ENCODE results near the gene FKBP5. TPM values are rescaled to one million over a fixed set of nuclear protein-coding genes. Genes with fewer than 3 reads are reported as not detected.

FKBP5 gene
- total and polyA plus RNA-seq, 3 donors from 2014 or later, result 86.8 to 185 (median 156) TPM

GRCh38 chr6:35566794-35567193 lies 121.9 kb downstream of the FKBP5 start:
- no peak overlapping the region for H3K27ac ChIP-seq
- H3K4me3 ChIP-seq, result no peak overlapping the region
- DNase-seq, result no peak
- H3K4me1 ChIP-seq, result peaks cover 24% of the 10 kb centered on the region
- intact Hi-C loops (cut with DNase I; ENCODE audit: low total_unique reads), result no loop called here
- H3K36me3 ChIP-seq (ENCODE audit: low read depth, missing control alignments), result no peaks in the 10 kb centered on the region
- H3K9me3 ChIP-seq, result no peaks in the 10 kb centered on the region
- no peaks in the 10 kb centered on the region for H3K27me3 ChIP-seq
- 47 to 59% methylated on average over 8 of the region's 8 CpGs for WGBS, 2 donors
- no peak for TF ChIP-seq POLR2A (IDR thresholded peaks at IDR 0.05)
- TF ChIP-seq, protein P1, sequence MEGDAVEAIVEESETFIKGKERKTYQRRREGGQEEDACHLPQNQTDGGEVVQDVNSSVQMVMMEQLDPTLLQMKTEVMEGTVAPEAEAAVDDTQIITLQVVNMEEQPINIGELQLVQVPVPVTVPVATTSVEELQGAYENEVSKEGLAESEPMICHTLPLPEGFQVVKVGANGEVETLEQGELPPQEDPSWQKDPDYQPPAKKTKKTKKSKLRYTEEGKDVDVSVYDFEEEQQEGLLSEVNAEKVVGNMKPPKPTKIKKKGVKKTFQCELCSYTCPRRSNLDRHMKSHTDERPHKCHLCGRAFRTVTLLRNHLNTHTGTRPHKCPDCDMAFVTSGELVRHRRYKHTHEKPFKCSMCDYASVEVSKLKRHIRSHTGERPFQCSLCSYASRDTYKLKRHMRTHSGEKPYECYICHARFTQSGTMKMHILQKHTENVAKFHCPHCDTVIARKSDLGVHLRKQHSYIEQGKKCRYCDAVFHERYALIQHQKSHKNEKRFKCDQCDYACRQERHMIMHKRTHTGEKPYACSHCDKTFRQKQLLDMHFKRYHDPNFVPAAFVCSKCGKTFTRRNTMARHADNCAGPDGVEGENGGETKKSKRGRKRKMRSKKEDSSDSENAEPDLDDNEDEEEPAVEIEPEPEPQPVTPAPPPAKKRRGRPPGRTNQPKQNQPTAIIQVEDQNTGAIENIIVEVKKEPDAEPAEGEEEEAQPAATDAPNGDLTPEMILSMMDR (IDR thresholded peaks at IDR 0.05), result no peak

DNA sequence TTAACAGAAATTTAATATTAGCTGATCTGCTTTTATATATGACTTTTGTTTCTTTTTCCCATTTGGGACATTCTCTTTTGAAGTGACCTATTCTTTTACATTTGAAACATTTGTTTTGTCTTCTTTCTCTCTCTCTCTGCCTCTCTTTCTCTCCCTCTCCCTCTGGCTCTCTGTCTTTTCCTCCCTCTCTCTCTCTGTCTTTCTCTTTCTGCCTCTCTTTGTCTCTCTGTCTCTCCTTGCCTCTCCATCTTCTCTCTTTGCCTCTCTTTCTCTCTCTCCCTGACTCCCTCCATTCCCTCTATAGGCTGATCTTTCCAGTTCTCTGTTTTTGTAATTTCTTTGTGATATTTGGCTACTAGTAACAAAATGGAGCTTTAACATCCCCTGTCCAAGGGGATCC lies 124.0 kb downstream of the FKBP5 start:
- intact Hi-C loops (cut with DNase I; ENCODE audit: low total_unique reads), result no loop called here
- H3K36me3 ChIP-seq (ENCODE audit: low read depth, missing control alignments), result no peaks in the 10 kb centered on the region
- H3K4me3 ChIP-seq, result no peak overlapping the region
- no peak for TF ChIP-seq POLR2A (IDR thresholded peaks at IDR 0.05)
- TF ChIP-seq, protein P1 (IDR thresholded peaks at IDR 0.05), result no peak
- peaks cover 7% of the 10 kb centered on the region for H3K4me1 ChIP-seq
- H3K27me3 ChIP-seq, result no peaks in the 10 kb centered on the region
- no peak for DNase-seq
- H3K27ac ChIP-seq, result no peak overlapping the region
- no peaks in the 10 kb centered on the region for H3K9me3 ChIP-seq

GRCh38 chr6:35562060-35562459 lies 126.7 kb downstream of the FKBP5 start:
- Histone ChIP-seq H3K36me3 (ENCODE audit: low read depth, missing control alignments) (no peaks in the 10 kb centered on the region), H3K27me3 (no peaks in the 10 kb centered on the region), H3K27ac (no peak overlapping the region), H3K4me1 (peaks cover 6% of the 10 kb centered on the region), H3K9me3 (no peaks in the 10 kb centered on the region), H3K4me3 (no peak overlapping the region)
- intact Hi-C loops (cut with DNase I; ENCODE audit: low total_unique reads), result no loop called here
- 68 to 83% methylated on average over 11 of the region's 11 CpGs for WGBS, 2 donors
- no peak for TF ChIP-seq POLR2A (IDR thresholded peaks at IDR 0.05)
- TF ChIP-seq, protein P1 (IDR thresholded peaks at IDR 0.05), result no peak
- no peak for DNase-seq

GRCh38 chr6:35561113-35561512 lies 127.6 kb downstream of the FKBP5 start:
- Histone ChIP-seq H3K36me3 (ENCODE audit: low read depth, missing control alignments) (no peaks in the 10 kb centered on the region), H3K9me3 (no peaks in the 10 kb centered on the region), H3K27ac (no peak overlapping the region), H3K27me3 (no peaks in the 10 kb centered on the region), H3K4me1 (no peaks in the 10 kb centered on the region), H3K4me3 (no peak overlapping the region)
- intact Hi-C loops (cut with DNase I; ENCODE audit: low total_unique reads), result no loop called here
- no peak for TF ChIP-seq POLR2A (IDR thresholded peaks at IDR 0.05)
- TF ChIP-seq, protein P1 (IDR thresholded peaks at IDR 0.05), result no peak
- no peak for DNase-seq
- 82% methylated on average over 5 of the region's 5 CpGs for WGBS, 2 donors

- Histone ChIP-seq H3K4me1 (no peaks in the 10 kb centered on the region), H3K4me3 (no peak overlapping the region), H3K36me3 (ENCODE audit: low read depth, missing control alignments) (no peaks in the 10 kb centered on the region), H3K9me3 (no peaks in the 10 kb centered on the region), H3K27ac (no peak overlapping the region), H3K27me3 (no peaks in the 10 kb centered on the region)
- intact Hi-C loops (cut with DNase I; ENCODE audit: low total_unique reads), result no loop called here
- 86 to 93% methylated on average over 12 of the region's 12 CpGs for WGBS, 2 donors
- TF ChIP-seq POLR2A (IDR thresholded peaks at IDR 0.05), result no peak
- TF ChIP-seq, protein P1 (IDR thresholded peaks at IDR 0.05), result no peak
- no peak for DNase-seq
These were observed 130.1 kb downstream of the FKBP5 start for GRCh38 chr6:35558571-35558970.

Measured in testis (tissue), 3 donors.